ENCODE results near the gene GPC5.
"Not testable (repeated sequence)": the region's sequence is repeated elsewhere in the genome, so short reads cannot be mapped to it uniquely, and the experiment has no call there.

GPC5 gene

DNA sequence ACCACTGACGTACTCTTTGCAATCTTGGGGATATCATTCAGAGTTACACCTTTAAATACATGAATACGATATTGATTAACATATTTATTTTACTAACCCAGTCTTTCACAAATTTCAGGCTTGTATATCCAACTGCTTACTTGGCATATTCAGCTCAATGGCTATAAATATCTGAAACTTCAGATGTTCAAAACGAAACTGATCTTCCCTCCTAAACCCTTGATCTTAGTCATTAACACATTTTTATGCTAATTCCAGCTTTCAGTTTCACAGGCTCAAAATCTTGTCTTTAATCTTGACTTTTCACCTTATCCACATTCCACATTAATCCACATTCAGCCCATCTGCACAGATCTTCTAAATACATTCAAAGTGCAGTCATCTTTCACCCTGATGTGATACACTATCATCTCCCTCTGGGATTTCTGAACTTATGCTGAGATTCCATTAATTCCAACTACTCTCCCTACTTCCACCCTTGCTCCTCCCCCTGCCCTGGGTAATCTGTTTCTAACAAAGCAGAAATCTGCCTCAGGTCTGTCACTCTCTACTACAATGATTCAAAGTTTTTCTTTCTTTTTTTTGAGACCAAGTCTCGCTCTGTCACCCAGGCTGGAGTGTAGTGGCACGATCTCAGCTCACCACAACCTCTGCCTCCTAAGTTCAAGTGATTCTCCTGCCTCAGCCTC is 387.2 kb downstream of the GPC5 start:
- DNase-seq, result no peak

DNA sequence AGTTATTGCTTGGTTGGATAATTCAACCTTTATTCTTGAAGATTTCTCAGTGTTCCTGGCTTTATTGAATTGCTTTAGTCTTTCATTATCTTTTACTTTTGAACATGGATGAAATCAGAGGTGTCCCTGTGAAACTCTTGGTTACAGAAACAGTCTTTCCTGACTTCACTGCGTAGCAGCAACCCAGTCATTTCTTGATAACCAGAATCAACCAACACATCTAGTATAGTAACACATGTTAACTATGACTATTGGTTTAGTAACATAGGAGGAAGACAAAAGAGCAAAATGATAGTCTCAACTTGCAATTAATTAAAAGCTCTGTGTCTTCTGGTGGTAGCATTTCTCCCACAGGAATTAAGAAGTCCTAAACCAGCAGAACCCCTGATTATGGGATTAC is 393.6 kb downstream of the GPC5 start:
- no peak for DNase-seq

DNA sequence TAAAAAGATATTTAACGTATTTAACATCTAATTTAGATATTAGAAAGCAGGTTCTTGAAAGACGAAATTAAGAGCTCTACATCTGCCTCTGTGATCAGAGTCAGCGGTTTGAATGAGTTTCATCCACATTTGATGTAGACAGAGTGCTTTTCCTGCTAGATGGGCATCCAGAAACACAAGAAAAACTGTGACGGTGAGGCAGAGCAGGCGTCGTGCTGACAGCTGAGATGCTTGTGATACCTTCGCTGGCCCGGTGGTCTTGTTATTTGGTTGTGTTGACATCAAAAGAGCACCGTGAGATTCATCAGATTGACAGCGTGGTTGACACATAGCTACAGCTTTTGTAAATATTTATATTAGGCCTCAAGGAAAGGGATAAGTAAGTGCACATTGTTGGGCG is 399.1 kb downstream of the GPC5 start:
- DNase-seq, result no peak

DNA sequence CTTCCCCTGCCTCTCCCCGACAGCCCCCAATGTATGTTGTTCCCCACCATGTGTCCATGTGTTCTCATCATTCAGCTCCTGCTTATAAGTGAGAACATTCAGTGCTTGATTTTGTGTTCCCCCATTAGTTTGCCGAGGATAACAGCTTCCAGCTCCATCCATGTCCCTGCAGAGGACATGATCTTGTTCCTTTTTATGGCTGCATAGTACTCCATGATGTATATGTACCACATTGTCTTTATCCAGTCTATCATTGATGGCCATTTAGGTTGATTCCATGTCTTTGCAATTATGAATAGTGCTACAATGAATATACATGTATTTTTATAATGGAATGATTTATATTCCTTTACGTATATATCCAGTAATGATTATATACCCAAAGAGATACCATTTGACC is 399.9 kb downstream of the GPC5 start:
- not testable (repeated sequence) for DNase-seq

DNA sequence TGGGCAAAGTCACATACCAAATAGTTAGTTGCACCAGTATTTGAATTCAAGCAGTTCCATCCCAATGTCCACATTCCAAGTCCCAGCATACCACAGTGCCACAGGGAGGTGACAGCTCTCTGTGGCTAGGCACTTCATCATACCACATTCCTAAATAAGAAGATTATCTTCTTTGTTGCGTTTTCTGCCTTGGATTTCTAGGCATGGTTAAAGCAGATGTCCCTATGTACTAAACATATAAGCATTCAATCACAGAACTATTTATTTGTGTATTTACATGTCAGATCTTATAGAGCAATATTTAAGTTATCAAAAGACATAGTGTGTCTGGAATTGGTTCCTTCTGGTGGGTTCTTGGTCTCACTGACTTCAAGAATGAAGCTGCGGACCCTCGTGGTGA is 403.4 kb downstream of the GPC5 start:
- DNase-seq, result not testable (repeated sequence)

DNA sequence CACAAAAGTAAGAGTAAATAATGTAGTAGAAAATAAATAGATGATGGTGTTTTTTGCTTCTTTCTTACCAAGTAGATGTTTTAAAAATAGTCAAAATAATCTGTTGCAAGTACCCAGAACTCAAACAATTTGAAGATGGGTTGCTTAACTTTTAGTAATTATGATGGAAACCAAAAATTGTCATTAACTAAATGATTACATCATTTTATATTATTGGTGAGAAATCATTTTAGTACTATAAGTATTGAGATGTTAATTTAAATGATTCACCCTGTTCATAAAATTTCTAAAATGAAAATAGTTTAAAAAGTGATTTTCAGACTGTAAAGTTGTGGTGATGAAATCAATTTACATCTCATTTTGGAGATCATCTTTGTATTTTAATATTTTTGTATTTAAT is 404.5 kb downstream of the GPC5 start:
- no peak for DNase-seq

DNA sequence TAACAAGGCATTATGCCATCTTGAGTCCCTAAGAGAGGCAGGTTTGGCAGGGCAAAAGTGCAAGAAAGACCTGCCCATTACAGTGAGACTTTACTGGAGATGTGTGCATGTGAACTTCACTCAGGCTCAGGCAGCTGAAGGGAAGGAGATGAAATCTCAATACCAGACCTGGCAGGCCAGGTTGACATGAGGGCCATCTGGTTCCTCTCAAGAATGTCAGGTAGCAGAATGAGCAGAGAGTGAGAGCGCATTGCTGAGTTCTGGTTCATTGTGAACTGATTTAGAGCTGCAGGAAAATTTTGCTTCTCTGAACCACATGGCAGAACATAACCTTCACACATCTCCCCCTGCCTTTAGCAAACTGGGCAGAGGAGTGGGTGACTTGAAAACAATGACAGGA is 406.3 kb downstream of the GPC5 start:
- DNase-seq, result no peak

DNA sequence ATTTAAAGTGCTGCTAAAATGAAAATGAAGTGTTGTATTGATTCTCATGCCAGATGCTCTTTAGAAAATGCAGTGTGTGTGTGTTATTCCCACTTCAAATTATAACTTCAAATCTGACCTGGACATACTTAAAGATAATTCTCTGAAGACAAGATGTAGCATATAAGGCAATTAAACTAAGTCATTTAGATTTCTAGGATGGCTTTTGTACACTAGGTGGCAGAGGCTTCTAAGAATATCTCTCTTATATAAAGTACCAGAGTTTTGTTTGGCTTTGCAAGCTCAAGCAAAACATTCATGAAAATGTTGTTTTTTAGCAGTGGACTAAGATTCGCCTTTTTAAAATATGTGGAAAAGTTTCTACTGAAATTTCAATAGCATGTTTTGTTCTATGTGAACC is 407.2 kb downstream of the GPC5 start:
- no peak for DNase-seq

DNA sequence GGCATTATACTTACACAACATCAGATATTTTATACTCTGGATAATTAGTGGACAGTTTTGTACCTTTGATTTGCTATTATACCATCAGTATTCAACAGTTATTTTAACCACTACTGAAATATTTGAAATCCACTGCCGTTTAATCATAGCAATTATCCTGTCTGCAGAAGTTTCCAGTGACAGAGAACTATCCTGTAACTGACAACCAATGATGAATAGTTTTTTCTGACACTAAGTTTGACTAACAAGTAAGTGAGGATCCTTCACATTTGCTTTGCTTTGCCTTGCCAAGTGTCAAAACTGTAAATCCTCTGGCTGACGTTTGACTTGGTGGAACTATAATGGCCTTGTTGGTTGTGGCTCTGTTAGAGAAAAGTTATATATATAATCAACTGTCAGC is 410.7 kb downstream of the GPC5 start:
- no peak for DNase-seq

DNA sequence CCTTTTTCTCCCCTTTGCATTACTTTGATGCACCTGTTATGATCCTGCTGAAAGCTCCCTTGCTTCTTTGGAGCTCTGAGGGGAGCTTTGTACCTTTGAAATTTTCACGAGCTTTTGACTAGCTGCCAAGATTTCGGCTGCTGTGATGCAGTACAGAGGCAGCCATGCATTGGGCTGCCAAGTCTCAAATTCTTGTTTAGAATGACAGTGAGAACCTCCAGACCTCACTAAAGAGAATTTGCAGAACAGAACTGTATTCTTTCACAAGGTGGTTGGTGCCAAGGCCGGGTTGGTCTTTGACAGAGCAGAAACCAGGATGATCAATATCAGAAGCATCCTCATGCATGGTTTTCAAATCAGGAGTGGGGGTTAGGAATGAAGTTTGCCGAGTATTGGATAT is 414.8 kb downstream of the GPC5 start:
- peak; percentile 22 for DNase-seq

DNA sequence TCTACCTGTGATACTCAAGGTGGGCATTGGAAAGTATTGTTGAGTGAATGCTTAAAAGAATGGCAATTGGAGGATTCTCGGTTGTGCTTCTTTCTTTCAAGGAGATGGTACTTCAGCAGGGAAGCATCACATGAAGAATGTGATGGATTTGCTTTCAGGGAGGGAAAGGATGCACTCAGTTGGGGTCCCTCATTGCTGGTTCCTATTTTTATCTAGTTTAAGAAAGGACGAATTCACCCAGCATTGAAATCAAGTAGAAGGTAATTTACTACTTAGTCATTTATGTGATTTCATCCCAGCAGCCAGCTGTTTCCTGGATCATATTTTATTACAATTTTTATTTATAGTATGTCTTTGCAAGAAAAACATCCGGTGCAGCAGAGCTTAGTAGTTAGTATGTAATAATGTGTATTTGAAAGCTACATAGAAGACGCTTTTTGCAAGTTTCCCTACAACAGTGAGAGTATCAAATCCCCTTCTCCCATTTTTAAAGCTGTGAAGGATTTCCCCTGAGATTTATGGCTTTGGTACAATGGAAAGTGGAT is 417.9 kb downstream of the GPC5 start:
- no peak for DNase-seq

DNA sequence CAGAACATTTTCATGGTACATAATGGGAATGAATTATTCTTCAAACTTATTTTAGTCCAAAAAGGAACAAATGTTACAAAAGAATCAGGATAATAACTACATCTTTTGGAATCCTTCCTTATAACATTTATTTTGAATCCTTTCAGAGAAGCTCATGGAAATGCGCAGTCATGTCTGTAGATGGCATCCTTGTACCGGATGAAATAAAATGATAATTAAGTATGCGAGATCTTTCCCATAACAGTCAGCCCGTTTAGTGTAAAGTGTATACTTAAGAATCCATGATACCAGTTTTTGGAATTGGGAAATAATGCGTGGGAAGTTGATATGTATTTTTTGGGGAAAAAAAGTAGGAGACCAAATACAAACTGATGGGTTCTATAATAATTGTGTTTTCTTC is 418.8 kb downstream of the GPC5 start:
- no peak for DNase-seq

DNA sequence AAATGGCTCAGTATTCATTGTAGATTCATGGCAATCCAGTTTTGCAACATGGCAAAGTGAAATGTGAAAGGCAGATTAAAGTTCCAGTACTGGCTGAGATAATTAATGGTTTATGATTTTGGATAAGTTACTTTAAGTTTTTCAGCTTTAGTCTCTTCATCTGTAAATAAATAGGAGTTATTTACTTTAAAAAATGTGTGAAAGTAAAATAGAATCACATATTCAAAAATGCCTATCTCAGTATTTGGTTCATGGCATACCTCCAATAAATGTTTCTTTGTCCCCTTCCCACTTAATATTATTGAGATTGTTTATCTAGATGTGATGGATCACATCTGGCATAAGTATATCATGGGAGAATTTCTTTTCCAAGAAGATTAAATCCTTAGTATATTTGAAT is 426.0 kb downstream of the GPC5 start:
- no peak for DNase-seq

DNA sequence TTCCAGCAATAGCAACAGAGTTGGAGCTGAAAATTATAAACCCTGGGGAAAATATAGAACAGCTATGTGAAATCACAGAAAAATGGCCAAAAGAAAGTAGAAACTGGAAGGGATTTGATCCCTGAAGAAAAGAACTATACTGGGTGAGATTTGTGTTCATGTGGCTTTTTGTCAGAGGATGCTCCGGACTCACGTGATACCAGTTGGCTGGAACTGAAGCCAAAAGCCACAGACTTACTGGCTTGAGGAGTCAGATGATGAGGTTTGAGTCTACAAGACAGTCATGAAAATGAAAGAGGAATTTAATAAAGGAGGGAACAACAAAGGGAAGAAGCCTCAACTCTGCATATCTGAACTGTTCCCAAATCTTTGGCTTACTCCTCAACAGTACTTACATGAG is 427.1 kb downstream of the GPC5 start:
- no peak for DNase-seq

DNA sequence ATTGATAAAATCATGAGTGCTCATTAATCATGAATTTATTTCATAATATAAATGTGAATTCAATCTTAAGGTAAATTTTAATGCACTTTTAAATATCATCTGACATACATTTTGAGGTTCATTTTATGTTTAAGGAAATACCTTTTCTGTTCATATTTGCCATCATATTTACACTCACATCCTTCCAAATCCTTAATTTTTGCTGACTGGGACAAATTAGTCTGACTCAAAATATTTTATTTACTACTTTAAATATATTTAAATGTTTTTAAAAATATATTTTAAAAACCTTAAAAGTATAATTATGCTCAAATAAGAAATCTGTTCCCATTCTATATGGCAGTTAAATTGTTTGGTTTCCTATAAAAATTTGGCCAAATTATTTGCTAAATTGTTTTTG is 438.1 kb downstream of the GPC5 start:
- no peak for DNase-seq

DNA sequence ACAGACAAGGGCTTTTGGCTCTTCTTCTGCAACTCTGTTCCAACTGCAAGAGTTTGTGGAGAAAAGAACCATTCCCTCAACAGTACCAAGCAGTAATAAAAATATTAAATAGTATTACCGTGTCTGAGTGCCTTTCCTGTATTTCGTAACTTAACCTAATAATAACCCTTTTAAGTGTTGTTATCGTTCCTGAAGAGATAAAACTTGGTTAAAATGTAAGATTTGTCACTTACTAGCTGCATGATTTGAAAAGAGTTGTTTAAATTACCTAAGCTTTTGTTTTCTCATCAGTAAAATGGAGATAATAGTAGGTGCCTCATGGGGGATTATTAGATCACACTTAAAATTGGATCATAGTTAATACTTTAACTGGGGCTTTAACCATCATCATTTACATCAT is 447.2 kb downstream of the GPC5 start:
- no peak for DNase-seq

DNA sequence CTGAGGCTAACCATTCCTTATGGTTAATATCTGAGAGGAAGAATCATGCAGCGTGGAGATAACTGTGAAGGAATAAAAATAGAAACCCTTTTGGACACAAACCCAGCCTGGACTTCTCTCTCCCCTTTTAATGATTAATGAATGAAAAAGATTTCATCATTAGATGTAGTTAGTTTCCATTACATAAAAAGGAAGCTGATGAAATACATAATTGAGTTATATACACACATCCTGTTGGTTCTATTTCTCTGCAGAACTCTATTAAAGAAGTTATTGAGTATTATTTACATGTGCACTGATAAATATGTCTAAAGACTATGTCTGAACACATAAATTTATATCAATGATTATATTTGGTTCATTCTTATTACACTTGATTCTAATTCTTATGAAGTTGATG is 465.3 kb downstream of the GPC5 start:
- DNase-seq, result no peak

DNA sequence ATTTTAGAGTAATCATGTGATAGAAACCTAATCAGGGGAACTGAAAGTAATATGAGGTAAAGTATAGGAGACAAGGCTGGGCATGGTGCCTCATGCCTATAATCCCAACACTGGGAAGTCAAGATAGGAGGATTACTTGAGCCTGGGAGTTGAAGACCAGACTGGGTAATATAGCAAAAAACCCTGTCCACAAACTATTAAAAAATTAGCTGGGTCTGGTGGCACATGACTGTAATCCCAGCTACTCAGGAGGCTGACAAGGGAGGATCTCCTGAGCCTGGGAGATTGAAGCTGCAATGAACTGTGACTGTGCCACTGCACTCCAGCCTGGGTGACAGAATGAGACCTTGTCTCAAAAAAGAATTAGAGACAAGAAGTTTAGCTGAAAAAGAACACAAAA is 469.9 kb downstream of the GPC5 start:
- DNase-seq, result no peak

DNA sequence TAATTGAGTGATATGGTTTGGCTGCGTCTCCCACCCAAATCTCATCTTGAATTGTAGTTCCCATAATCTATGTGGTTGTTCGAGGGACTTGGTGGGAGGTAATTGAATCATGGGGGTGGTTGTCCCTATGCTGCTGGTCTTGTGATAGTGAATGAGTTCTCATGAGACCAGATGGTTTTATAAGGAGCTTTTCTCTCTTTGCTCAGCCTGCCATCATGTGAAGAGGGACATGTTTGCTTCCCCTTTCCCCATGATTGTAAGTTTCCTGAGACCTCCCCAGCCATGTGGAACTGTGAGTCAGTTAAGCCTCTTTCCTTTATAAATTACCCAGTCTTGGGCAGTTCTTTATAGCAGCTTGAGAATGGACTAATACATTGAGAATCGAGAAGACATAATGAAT is 480.1 kb downstream of the GPC5 start:
- no peak for DNase-seq

DNA sequence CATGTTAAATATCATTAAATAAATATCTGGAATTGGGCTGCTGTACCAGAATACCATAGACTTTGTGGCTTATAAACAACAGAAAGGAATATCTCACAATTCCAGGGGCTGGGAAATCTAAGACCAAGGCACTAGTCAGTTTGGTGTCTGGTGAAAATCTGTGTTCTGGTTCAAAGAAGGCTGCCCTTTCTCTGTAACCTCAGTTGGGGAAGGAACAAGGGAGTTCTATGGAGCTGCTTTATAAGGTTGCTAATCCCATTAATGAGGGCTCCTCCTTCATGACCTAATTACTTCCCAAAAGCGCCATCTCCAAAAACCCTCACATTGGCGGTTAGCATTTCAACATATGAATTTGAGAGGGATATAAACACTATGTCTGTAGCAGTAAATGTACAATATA is 480.9 kb downstream of the GPC5 start:
- no peak for DNase-seq

DNA sequence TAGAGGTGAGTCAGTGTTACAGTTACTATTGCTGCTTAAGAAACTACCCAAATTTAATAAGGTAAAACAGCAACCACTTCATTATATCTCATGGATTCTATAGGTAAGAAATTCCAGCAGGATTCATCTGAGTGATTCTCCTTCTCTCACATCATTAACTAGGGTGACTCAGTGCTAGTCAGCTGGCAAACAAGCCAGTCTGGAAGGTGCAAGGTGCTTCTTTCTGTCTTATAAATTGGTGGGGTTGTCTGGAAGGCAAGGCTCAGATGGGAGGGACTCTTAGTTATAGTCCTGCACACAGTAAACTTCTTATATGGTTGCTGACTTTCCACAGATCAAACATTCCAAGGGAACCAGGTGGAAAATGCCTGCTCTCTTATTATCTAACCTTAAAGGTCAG is 484.5 kb downstream of the GPC5 start:
- DNase-seq, result no peak

DNA sequence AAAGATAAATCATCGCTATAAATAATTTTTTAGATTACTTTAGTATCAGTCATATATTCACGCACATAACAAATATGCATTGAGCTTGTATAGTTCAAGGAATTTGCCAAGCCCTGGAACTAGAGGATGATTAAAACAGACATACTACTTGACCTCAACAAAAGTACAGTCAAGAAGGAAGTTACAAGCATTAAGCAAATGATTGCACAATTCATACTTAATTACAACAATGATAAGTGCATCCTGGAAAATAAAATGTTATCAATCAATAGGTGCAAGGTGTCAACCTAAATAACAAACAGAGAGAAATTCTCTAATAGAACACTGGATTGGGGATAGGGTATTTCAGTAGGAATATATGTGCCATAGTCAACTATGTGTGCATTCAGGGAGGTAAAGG is 491.2 kb downstream of the GPC5 start:
- DNase-seq, result no peak

DNA sequence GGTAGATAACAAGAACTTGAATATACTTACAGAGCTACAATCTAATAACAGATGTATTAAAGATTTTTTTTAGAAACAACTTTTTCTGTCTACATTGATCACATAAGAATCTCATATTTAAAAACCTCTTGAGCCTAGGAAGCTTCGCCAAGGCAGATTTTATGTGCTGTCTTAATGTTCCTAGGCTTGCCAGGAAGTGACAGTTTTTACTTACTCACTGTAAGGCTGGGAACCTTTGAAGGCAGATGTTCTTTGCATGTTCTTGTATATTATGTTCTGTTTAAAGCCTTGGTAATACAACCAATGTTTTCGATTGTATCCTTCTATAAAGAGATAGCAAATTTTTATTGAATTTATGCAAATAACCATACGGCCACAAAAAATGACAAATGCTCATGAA is 492.7 kb downstream of the GPC5 start:
- no peak for DNase-seq

DNA sequence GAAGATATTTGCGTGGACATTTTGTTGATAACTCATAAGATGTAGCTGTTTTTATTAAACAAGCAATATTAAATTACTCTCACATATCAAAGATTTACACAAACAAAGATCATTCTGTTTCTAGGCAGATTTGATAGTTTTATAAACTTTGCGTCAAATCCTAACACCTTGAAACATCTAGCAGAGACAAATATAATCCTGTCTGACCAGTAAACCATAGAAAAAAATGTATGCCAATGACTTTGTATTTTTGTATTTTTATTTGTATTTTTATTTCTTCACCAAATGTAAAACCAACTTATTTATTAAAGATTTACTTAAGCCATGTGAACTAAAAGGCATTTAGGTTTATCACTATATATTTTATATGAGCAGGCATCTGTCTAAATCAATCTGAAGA is 494.6 kb downstream of the GPC5 start:
- no peak for DNase-seq

DNA sequence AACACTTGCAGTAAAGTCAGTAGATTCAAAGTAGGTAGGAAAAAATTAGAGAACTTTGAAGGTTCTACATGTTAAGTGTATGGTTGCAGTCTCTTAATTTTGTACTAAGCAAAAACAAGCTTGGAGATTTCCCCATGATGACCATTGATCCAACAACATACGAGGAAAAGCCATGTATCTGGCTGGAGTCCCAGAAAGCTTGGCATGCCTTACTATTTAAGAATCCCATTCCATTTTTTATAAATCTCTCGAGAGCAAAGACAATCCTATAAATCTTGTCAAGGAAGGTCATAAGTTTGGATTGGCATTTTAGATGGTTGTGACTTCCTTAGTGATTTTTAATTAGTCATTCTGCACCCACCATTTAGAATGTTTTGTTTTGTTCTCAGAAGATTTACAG is 495.9 kb downstream of the GPC5 start:
- DNase-seq, result no peak

DNA sequence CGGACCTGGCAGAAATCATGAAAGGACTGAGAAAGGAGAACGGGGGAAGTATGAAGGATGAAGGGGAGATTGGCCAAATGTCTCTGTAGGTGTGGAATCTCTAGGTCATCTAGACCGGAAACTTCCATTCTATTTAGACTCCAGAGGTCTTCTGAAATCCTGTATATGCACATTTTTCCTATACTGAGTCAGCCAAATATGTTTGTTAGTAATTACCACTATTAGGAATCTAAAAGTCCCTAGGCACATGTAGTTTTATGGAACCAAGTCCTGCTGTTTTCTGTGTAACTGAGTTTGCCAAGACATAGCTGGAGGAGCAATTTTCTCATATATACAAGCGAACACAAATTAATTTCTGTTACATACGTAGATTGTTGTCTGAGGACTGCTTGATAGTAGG is 498.1 kb downstream of the GPC5 start:
- DNase-seq, result no peak

All from NCI-H1105 (cell line).